ENCODE data around the gene OGFOD3.

Gene OGFOD3

DNA sequence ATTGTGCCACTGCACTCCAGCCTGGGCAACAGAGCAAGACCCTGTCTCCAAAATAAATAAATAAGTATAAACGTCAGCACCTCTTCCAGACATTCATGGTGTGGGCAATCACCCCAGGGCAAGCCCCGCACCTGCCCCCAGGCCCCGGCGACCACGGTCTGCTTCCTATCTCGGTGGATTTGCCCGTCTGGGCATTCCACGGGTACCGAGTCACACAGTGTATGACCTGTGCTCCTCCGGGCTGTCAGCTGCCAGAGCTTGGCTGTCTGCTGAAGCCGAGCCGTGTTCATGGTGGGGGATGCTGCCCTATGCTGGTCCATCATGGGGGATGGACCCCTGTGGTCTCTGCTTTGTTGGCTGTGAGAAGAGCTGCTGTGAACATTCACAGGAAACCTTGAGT is 16.7 kb upstream of the OGFOD3 start:
- TF ChIP-seq, protein P1, sequence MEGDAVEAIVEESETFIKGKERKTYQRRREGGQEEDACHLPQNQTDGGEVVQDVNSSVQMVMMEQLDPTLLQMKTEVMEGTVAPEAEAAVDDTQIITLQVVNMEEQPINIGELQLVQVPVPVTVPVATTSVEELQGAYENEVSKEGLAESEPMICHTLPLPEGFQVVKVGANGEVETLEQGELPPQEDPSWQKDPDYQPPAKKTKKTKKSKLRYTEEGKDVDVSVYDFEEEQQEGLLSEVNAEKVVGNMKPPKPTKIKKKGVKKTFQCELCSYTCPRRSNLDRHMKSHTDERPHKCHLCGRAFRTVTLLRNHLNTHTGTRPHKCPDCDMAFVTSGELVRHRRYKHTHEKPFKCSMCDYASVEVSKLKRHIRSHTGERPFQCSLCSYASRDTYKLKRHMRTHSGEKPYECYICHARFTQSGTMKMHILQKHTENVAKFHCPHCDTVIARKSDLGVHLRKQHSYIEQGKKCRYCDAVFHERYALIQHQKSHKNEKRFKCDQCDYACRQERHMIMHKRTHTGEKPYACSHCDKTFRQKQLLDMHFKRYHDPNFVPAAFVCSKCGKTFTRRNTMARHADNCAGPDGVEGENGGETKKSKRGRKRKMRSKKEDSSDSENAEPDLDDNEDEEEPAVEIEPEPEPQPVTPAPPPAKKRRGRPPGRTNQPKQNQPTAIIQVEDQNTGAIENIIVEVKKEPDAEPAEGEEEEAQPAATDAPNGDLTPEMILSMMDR (conservative IDR thresholded peaks at IDR 0.05): no peak
- no peak for TF ChIP-seq ZFX (IDR thresholded peaks at IDR 0.05)
- no peak overlapping the region for H3K27ac ChIP-seq

DNA sequence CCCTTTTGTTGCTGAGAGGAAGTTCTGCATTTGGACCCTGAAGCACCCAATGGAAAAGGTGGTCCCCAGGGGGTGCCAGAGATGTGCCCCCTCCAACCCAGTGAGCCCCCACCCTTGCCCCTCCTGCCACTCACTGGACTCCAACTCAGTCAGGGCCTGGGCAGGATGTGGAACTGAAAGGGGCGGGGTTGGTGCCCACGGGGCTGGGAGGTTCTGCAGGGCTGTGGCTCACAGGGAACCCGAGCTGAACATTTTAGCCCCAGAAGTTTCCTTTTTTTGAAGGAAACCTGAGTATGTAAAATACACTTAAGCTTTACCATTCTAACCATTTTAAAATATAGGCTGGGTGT is 15.8 kb upstream of the OGFOD3 start:
- H3K27ac ChIP-seq: no peak overlapping the region

DNA sequence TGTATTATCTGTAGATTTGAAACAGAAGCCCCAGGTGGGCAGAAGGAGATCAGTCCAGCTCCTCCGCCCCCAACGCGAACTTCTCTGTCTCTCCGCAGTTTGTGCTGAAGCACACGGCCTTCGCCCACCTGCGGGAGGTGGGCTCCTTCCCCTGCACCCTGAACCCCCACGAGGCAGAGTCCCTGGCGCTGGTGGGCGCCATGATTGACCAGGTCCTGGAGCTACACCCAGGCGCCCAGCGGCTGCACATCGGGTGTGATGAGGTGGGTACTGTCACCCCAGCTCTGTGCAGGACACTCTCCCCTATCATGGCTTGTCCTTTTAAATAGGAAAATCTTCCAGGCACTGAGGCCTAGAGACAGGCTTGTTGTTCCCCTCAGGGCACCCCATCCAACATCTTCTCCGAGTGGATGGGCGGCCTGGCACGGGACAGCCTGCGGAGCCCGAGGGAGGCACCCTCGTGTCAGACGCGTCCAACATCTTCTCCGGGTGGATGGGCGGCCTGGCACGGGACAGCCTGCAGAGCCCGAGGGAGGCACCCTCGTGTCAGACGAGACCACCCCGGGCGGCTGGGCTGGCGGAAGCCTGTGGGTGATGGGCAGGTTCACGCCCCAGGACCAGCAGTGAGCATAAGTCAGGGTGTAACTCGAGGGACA is 15.3 kb upstream of the OGFOD3 start:
- H3K27ac ChIP-seq: no peak overlapping the region
- TF ChIP-seq, protein P1 (conservative IDR thresholded peaks at IDR 0.05): no peak
- no peak for TF ChIP-seq ZFX (IDR thresholded peaks at IDR 0.05)

More for the DNA sequence above, 15.8 kb upstream of the OGFOD3 start:
- TF ChIP-seq ZFX (IDR thresholded peaks at IDR 0.05): no peak
- TF ChIP-seq, protein P1 (conservative IDR thresholded peaks at IDR 0.05): no peak

DNA sequence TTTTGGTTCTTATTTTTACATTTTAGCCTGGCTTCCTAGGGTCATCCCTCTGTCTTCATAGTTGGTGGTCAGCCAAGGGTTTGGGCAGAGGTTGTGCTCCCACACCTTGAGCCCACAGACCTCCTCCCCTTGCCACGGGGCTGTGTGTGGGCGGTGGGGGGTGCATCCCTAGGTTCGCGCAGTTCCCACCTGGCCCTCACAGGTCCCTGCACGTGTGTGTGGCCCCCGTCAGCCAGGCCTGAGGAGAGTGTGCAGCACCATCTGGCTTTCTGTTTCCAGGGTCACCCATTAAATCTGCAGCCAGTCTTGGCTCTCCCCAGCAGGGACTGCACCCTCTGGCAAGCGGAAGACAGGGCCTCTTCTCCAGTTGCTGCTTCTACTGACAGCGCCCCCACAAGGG is 13.6 kb upstream of the OGFOD3 start:
- TF ChIP-seq, protein P1 (conservative IDR thresholded peaks at IDR 0.05): no peak
- TF ChIP-seq ZFX (IDR thresholded peaks at IDR 0.05): no peak
- no peak overlapping the region for H3K27ac ChIP-seq

DNA sequence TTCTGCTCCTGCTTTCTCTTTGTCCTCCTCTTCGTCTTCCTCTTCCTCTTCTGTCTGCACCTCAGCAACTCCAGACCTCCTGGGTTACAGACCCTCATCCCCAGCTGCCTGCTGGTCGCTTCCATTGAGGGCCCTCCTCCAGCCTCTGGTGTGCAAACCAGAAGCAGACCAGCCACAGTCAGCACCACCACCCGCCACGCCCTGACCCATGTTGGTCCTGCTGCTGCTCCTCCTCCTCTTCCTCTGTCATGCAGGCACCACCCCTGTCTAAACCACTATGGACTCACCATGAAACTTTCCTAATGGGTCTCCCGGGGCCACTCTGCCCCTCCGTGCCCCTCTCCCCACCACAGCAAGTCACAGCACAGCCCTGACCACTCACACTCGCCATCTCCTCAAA is 11.4 kb upstream of the OGFOD3 start:
- H3K27ac ChIP-seq: no peak overlapping the region
- TF ChIP-seq ZFX (IDR thresholded peaks at IDR 0.05): no peak
- TF ChIP-seq, protein P1 (conservative IDR thresholded peaks at IDR 0.05): no peak

DNA sequence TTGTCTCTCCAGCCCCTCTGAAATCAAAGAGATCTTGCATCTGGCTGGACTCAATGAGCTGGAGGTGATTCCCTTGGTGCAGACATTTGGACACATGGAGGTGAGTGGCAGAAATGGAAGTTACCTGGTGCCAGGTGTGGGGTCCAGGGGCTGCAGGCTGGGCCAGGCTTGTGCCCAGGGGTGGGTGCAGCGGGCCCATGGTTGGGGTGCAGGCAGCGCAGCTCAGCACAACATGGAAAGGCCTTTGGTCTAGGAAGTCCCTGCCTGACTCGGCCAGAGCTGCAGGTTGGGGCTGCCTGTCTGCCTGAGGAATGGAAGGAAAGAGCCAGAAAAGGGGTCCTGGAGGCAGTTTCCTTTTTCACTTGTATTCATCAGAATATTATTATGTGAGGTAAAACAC is 10.2 kb upstream of the OGFOD3 start:
- TF ChIP-seq ZFX (IDR thresholded peaks at IDR 0.05): no peak
- TF ChIP-seq, protein P1 (conservative IDR thresholded peaks at IDR 0.05): no peak
- no peak overlapping the region for H3K27ac ChIP-seq

DNA sequence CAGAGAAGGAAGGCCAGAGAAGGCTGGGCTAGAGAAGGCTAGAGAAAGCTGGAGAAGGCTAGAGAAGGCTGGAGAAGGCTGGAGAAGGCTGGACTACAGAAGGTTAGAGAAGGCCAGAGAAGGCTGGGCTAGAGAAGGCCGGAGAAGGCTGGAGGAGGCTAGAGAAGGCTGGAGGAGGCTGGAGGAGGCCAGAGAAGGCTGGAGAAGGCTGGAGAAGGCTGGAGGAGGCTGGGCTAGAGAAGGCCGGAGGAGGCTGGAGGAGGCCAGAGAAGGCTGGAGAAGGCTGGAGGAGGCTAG is 6.4 kb upstream of the OGFOD3 start:
- H3K27ac ChIP-seq: no peak overlapping the region
- no peak for TF ChIP-seq ZFX (IDR thresholded peaks at IDR 0.05)
- TF ChIP-seq, protein P1 (conservative IDR thresholded peaks at IDR 0.05): no peak; the same call in 1 of the 2 replicates

All from C4-2B (cell line).